Measurements from ENCODE around the gene SLFN5. TPM values are rescaled to one million over a fixed set of nuclear protein-coding genes. Genes with fewer than 3 reads are reported as not detected.

The SLFN5 gene
- total and polyA plus RNA-seq, 2 of the 4 experiments (the other 2 are of a cell fraction), result 13.0 to 48.9 TPM

- ChIA-PET POLR2A (ENCODE audit: unreplicated experiment) (no interaction called here), CTCF (no interaction called here)
- Histone ChIP-seq H3K56ac (ENCODE audit: extremely low read depth, insufficient read depth, low read length) (no peak overlapping the region), H4K5ac (ENCODE audit: low read depth, low read length) (no peak overlapping the region), H3K18ac (ENCODE audit: low read depth, low read length) (no peak overlapping the region), H4K8ac (ENCODE audit: low read depth in 2 of 2, low read length in 2 of 2) (no peak overlapping the region), H2BK120ac (ENCODE audit: low read depth, low read length) (no peak overlapping the region), H4K20me1 (ENCODE audit: insufficient read depth, low read length) (no peaks in the 10 kb centered on the region), H2BK5ac (ENCODE audit: low read depth, low read length, poor library complexity, severe bottlenecking) (no peak overlapping the region), H2BK20ac (ENCODE audit: low read depth, low read length) (no peak overlapping the region), H3K9ac (ENCODE audit: low read depth, low read length) (no peak overlapping the region), H4K91ac (ENCODE audit: insufficient read depth, low read depth, low read length) (no peak overlapping the region), H3K36me3 (ENCODE audit: control insufficient read depth, insufficient read depth, low read length) (no peaks in the 10 kb centered on the region), H3K9me3 (ENCODE audit: control insufficient read depth, insufficient read depth, low read length) (peaks cover 9% of the 10 kb centered on the region; the same call in 1 of the 2 replicates), H3K4me3 (ENCODE audit: insufficient read depth, low read depth, low read length) (no peak overlapping the region), H3K4ac (ENCODE audit: low read depth, low read length) (no peak overlapping the region), H3K23ac (ENCODE audit: low read depth, low read length) (no peak overlapping the region), H3K9me1 (ENCODE audit: insufficient read depth, low read length) (no peaks in the 10 kb centered on the region), H2AK5ac (ENCODE audit: low read depth, low read length) (no peak overlapping the region), H3K79me1 (ENCODE audit: low read depth in 1 of 2, low read length in 2 of 2) (no peaks in the 10 kb centered on the region), H3K14ac (replicated peaks; ENCODE audit: low read depth, low read length) (no peak overlapping the region), H2AK9ac (replicated peaks; ENCODE audit: low read depth, low read length, poor library complexity) (no peak overlapping the region), H2BK15ac (ENCODE audit: low read depth, low read length) (no peak overlapping the region), H3K27ac (ENCODE audit: insufficient read depth, low read length) (no peak overlapping the region), H2AFZ (replicated peaks; ENCODE audit: low read length, poor library complexity) (no peak overlapping the region), H3K4me1 (ENCODE audit: control insufficient read depth, insufficient read depth, low read length) (no peaks in the 10 kb centered on the region), H3K4me2 (ENCODE audit: low read depth, low read length) (no peak overlapping the region), H3K27me3 (ENCODE audit: control insufficient read depth, insufficient read depth, low read length) (no peaks in the 10 kb centered on the region; the same call in 1 of the 2 replicates)
- no peak for TF ChIP-seq CEBPB (IDR thresholded peaks at IDR 0.05; ENCODE audit: low read depth, low read length)
- TF ChIP-seq RCOR1 (IDR thresholded peaks at IDR 0.05; ENCODE audit: insufficient replicate concordance, low read length), result no peak
- TF ChIP-seq SMC3 (IDR thresholded peaks at IDR 0.05; ENCODE audit: low read depth, low read length), result no peak
- no peak for TF ChIP-seq CHD1 (IDR thresholded peaks at IDR 0.05; ENCODE audit: low read depth, low read length)
- TF ChIP-seq NFE2L2 (IDR thresholded peaks at IDR 0.05; ENCODE audit: low read depth, low read length), result no peak
- TF ChIP-seq MAZ (IDR thresholded peaks at IDR 0.05; ENCODE audit: borderline replicate concordance, low read depth, low read length), result no peak
- no peak for TF ChIP-seq BHLHE40 (IDR thresholded peaks at IDR 0.05; ENCODE audit: low read depth, low read length)
- TF ChIP-seq CTCF (conservative IDR thresholded peaks at IDR 0.05; ENCODE audit: low read depth, low read length), result no peak
- no peak for TF ChIP-seq MAFK (IDR thresholded peaks at IDR 0.05; ENCODE audit: low read depth, low read length)
- no peak for TF ChIP-seq RAD21 (IDR thresholded peaks at IDR 0.05; ENCODE audit: low read length)
- in situ Hi-C loops (cut with MboI; ENCODE audit: low sequenced_read_pairs) (no loop called here), intact Hi-C loops (cut with micrococcal nuclease) (loop anchor here (10.0 kb wide), 1 partner anchor 100 kb away; the partner anchor contains the start of gene SLC35G3), dilution Hi-C loops (cut with HindIII; ENCODE audit: low sequenced_read_pairs, unreplicated experiment) (no loop called here)
- DNase-seq, result no peak
- no CpG with 5 or more reads among the region's 1 CpG for WGBS, 2 experiments (ENCODE audit: extremely low coverage in 2 of 2, insufficient read length in 1 of 2)
- BruUV-seq (replicated peaks), result no TSS peak
- no peak for ATAC-seq (ENCODE audit: low read depth)
These were observed 51.9 kb downstream of the SLFN5 start for GRCh38 chr17:35294756-35295155.
